Measurements from ENCODE around the gene SPINK4. TPM values are rescaled to one million over a fixed set of nuclear protein-coding genes. Genes with fewer than 3 reads are reported as not detected.
A peak's percentile ranks its signal among the peaks of the same experiment; 100 is the strongest.

SPINK4 gene
- total RNA-seq, 6 experiments from 2014 or later, result not detected

DNA sequence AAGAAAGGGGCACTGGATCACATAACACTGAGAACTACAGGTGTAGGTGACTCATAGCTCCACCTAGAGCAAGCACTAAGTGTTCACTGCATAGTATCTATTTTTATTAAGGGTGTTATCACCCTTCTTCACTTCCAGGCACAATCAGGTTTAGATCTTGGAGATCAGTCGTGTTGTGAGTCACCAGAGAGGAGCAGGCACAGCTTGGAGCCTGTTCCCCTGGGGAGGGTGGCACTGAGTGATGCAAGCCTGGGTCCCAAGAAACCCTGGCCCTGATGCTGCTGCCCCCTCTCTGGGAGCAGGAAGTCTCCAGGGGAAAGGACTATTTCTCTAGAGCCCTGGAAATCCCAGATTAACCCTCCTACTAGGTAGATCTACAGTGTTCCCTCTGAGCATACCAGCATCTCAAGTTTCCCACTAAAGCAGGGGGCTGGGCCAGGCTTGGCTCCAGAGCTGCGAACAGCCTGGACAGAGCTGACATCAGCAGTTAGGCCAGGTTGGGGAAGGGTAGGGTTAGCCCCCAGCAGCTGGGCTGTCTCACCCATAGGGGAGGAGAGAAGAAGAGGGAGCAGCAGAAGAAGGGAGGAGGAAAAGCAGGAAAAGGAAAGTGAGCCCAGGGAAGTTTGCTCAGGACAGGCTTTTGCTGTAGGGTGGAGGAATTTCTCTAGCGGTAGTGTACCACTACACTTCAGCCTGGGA lies 28.1 kb upstream of the SPINK4 start:
- H3K27ac Mint-ChIP-seq, result no peak overlapping the region
- peak; percentile 28 for DNase-seq
- H3K4me3 Mint-ChIP-seq, result no peak overlapping the region; the same call in 1 of the 2 replicates
- H3K27me3 Mint-ChIP-seq (ENCODE audit: insufficient read depth), result peaks cover 23% of the 10 kb centered on the region
- H3K36me3 Mint-ChIP-seq (ENCODE audit: low read depth), result no peaks in the 10 kb centered on the region
- TF ChIP-seq, protein P1, sequence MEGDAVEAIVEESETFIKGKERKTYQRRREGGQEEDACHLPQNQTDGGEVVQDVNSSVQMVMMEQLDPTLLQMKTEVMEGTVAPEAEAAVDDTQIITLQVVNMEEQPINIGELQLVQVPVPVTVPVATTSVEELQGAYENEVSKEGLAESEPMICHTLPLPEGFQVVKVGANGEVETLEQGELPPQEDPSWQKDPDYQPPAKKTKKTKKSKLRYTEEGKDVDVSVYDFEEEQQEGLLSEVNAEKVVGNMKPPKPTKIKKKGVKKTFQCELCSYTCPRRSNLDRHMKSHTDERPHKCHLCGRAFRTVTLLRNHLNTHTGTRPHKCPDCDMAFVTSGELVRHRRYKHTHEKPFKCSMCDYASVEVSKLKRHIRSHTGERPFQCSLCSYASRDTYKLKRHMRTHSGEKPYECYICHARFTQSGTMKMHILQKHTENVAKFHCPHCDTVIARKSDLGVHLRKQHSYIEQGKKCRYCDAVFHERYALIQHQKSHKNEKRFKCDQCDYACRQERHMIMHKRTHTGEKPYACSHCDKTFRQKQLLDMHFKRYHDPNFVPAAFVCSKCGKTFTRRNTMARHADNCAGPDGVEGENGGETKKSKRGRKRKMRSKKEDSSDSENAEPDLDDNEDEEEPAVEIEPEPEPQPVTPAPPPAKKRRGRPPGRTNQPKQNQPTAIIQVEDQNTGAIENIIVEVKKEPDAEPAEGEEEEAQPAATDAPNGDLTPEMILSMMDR (IDR thresholded peaks at IDR 0.05), result 0 out of 2 replicates have a peak, but pooled peaks have one; percentile 8
- peaks cover 10% of the 10 kb centered on the region for H3K4me1 Mint-ChIP-seq (ENCODE audit: low read depth)
- no peaks in the 10 kb centered on the region for H3K9me3 Mint-ChIP-seq

DNA sequence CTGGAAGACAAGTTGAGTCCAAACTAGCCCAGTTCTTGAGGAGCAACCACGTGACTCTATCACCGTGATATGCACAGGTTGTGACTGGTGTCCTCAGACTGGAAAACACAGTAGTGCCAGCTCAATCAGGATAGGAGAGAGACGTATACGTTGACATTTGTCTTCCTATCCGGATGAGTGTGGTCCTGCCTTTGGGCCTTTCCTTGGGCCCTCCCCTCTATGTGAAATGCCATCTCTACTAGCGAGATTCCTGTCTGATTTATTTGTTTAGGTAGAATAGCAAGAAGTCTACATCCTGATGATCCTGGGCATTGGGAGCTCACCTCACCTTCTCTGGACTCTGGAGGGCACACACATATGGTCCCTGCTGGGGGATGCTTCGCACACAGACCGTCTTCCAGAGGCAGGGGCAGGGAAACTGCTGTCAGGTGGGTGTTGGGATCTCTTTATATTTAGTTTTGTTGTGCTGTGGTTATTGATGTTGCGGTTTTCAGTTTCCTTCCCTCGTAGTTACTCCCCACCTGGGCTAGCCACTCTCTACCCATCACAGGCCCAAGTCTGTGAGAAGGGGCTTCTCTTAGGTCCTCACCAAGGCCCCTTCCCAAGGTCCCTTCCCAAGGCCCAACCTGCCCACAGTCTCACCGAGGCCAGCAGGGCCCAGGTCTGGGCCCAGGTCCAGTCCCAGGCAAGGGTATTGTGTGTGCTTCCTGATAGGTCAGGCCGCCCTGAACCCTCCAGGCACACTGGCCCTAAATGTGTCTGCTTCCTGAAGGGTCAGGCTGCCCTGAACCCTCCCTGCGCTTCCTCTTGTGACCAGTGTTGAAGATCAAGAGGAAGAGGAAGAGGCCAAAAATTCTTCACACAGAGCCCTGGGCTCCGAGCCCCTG lies 19.0 kb upstream of the SPINK4 start:
- Mint-ChIP-seq H3K4me3 (no peak overlapping the region), H3K9me3 (no peaks in the 10 kb centered on the region), H3K27me3 (ENCODE audit: insufficient read depth) (peaks cover 15% of the 10 kb centered on the region), H3K27ac (no peak overlapping the region), H3K4me1 (ENCODE audit: low read depth) (peaks cover 12% of the 10 kb centered on the region), H3K36me3 (ENCODE audit: low read depth) (no peaks in the 10 kb centered on the region)
- TF ChIP-seq, protein P1 (IDR thresholded peaks at IDR 0.05), result no peak
- DNase-seq, result no peak

DNA sequence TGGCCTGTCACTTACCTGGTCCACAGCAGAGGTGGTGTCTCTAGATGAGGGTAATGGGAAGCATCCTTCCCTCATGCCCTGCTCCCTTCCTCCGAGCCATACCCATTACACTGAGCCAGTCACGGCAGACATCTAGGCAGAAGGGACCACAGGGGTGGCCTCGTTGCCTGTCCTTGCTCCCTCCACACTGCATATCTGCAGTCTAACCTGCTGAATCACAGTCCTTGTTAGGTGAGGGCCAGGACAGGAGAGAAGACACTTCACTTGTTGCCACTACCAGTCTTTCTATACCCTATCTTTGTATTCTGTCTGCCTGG lies 18.4 kb upstream of the SPINK4 start:
- DNase-seq, result no peak
- H3K4me3 Mint-ChIP-seq, result no peak overlapping the region
- peaks cover 14% of the 10 kb centered on the region for H3K4me1 Mint-ChIP-seq (ENCODE audit: low read depth)
- peaks cover 12% of the 10 kb centered on the region for H3K27me3 Mint-ChIP-seq (ENCODE audit: insufficient read depth)
- TF ChIP-seq, protein P1 (IDR thresholded peaks at IDR 0.05), result no peak
- no peaks in the 10 kb centered on the region for H3K9me3 Mint-ChIP-seq
- H3K36me3 Mint-ChIP-seq (ENCODE audit: low read depth), result no peaks in the 10 kb centered on the region
- no peak overlapping the region for H3K27ac Mint-ChIP-seq

DNA sequence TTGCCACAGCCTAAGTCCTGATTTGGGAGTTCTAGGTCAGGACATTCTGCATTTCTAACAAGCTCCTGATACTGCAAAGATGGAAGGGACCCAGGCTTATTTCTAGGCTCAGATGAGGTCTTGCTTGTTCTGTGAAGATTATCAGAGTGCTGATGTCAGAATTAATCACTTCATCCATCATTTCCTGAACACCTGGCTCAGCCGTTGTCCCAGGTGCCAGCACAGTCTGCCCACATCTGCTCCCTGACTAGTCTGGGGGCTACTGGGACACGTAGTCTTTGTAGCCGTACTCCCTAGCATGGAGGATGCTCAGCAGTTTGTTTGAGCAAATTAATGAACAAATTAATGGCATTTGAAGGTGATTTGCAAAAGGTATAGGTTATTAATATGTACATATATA lies 17.9 kb upstream of the SPINK4 start:
- H3K4me3 Mint-ChIP-seq, result no peak overlapping the region
- H3K27me3 Mint-ChIP-seq (ENCODE audit: insufficient read depth), result peaks cover 7% of the 10 kb centered on the region
- TF ChIP-seq, protein P1 (IDR thresholded peaks at IDR 0.05), result no peak
- peaks cover 14% of the 10 kb centered on the region for H3K4me1 Mint-ChIP-seq (ENCODE audit: low read depth)
- no peak overlapping the region for H3K27ac Mint-ChIP-seq
- no peaks in the 10 kb centered on the region for H3K36me3 Mint-ChIP-seq (ENCODE audit: low read depth)
- no peak for DNase-seq
- no peaks in the 10 kb centered on the region for H3K9me3 Mint-ChIP-seq

DNA sequence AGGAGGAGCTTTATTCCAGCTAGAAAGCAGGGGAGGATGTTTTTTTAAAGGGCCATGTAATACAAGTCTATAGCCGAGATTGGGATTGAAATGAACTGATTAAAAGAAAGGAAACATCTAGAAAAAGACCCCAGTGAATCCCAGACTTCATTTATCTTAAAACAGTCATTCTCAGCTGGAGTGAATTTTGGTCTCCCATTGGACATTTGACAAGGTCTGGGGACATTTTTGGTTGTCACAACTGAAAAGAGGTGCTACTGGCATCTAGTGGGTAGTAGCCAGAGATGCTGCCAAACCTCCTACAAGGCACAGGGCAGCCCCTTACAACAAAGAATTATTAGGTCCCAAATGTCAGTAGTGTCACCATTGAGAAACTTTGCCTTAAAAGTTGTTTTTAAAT lies 16.3 kb upstream of the SPINK4 start:
- H3K27ac Mint-ChIP-seq, result no peak overlapping the region
- peaks cover 5% of the 10 kb centered on the region for H3K27me3 Mint-ChIP-seq (ENCODE audit: insufficient read depth)
- no peaks in the 10 kb centered on the region for H3K9me3 Mint-ChIP-seq
- TF ChIP-seq, protein P1 (IDR thresholded peaks at IDR 0.05), result peak; percentile 45; the same call in 1 of the 2 replicates
- no peaks in the 10 kb centered on the region for H3K36me3 Mint-ChIP-seq (ENCODE audit: low read depth)
- peaks cover 23% of the 10 kb centered on the region for H3K4me1 Mint-ChIP-seq (ENCODE audit: low read depth)
- DNase-seq, result no peak
- no peak overlapping the region for H3K4me3 Mint-ChIP-seq

Measured in HFFc6 (cell line).